Stimulated activated CD4-positive, alpha-beta T cell treated with anti-CD3 and anti-CD28 coated beads, TNF-alpha, amount 100 ng/mL, for 24 hours (primary cell): Measurements from ENCODE around the gene NPTX1.

Source experiments
- DNase-seq, 3 experiments: peaks; one replicate each; pipeline ENCODE4 v3.0.0-alpha.2; 2020; ENCODE audit warnings: low read depth in 3 of 3

The NPTX1 gene

GRCh38 chr17:80426671-80427326, 49.6 kb downstream of the NPTX1 start:
- peak; percentile 79 to 85 (median 81) for DNase-seq

- no peak for DNase-seq
These were observed 50.5 kb downstream of the NPTX1 start for GRCh38 chr17:80425835-80426426.

- no peak for DNase-seq
These were observed 51.3 kb downstream of the NPTX1 start for GRCh38 chr17:80424878-80425765.

- no peak for DNase-seq
These were observed 52.1 kb downstream of the NPTX1 start for GRCh38 chr17:80424261-80424660.

- no peak for DNase-seq
These were observed 52.7 kb downstream of the NPTX1 start for GRCh38 chr17:80423536-80424225.

GRCh38 chr17:80422981-80423380, 53.4 kb downstream of the NPTX1 start:
- no peak for DNase-seq

GRCh38 chr17:80422276-80422675, 54.1 kb downstream of the NPTX1 start:
- no peak for DNase-seq

- DNase-seq: no peak
These were observed 54.9 kb downstream of the NPTX1 start for GRCh38 chr17:80421381-80422090.

GRCh38 chr17:80419255-80419654, 57.2 kb downstream of the NPTX1 start:
- no peak for DNase-seq

GRCh38 chr17:80418589-80418988, 57.8 kb downstream of the NPTX1 start:
- DNase-seq: no peak
